ENCODE data around the gene RAB11FIP3.
"Not testable (repeated sequence)": the region's sequence is repeated elsewhere in the genome, so short reads cannot be mapped to it uniquely, and the experiment has no call there.

Gene RAB11FIP3

GRCh38 chr16:466651-467050 is 41.2 kb downstream of the RAB11FIP3 start:
- H3K79me2 ChIP-seq (ENCODE audit: low read length) = no peaks in the 10 kb centered on the region
- H3K9ac ChIP-seq (ENCODE audit: low read length) = no peak overlapping the region
- no peak overlapping the region for H3K27ac ChIP-seq (ENCODE audit: low read length)
- no peak overlapping the region for H3K4me3 ChIP-seq (ENCODE audit: low read length)
- H3K4me1 ChIP-seq (ENCODE audit: low read length) = no peaks in the 10 kb centered on the region
- peaks cover 7% of the 10 kb centered on the region; the same call in 1 of the 2 replicates for H4K20me1 ChIP-seq (ENCODE audit: insufficient read depth, low read length)
- peaks cover 2% of the 10 kb centered on the region for H3K36me3 ChIP-seq (replicated peaks; ENCODE audit: low read depth, low read length)
- TF ChIP-seq CTCF (IDR thresholded peaks at IDR 0.05; ENCODE audit: low read depth, low read length) = no peak
- TF ChIP-seq EZH2phosphoT487 (IDR thresholded peaks at IDR 0.05; ENCODE audit: low read depth) = no peak
- no peak overlapping the region for H2AFZ ChIP-seq (ENCODE audit: low read depth, low read length)
- H3K4me2 ChIP-seq (ENCODE audit: low read length) = no peak overlapping the region
- H3K27me3 ChIP-seq (ENCODE audit: low read depth, low read length) = no peaks in the 10 kb centered on the region
- H3K9me3 ChIP-seq (ENCODE audit: insufficient read depth, low read length) = no peaks in the 10 kb centered on the region

- H3K4me2 ChIP-seq (ENCODE audit: low read length) = not testable (repeated sequence)
These were observed 41.9 kb downstream of the RAB11FIP3 start for GRCh38 chr16:467249-467871.

GRCh38 chr16:468068-468821 is 42.8 kb downstream of the RAB11FIP3 start:
- no peak for TF ChIP-seq CTCF (IDR thresholded peaks at IDR 0.05; ENCODE audit: low read depth, low read length)
- H3K4me1 ChIP-seq (ENCODE audit: low read length) = no peaks in the 10 kb centered on the region
- no peak overlapping the region for H3K4me3 ChIP-seq (ENCODE audit: low read length)
- no peak overlapping the region for H3K4me2 ChIP-seq (ENCODE audit: low read length)
- H2AFZ ChIP-seq (ENCODE audit: low read depth, low read length) = no peak overlapping the region
- H3K9me3 ChIP-seq (ENCODE audit: insufficient read depth, low read length) = no peaks in the 10 kb centered on the region
- H3K9ac ChIP-seq (ENCODE audit: low read length) = no peak overlapping the region
- no peaks in the 10 kb centered on the region for H3K79me2 ChIP-seq (ENCODE audit: low read length)
- H3K36me3 ChIP-seq (replicated peaks; ENCODE audit: low read depth, low read length) = no peaks in the 10 kb centered on the region
- H4K20me1 ChIP-seq (ENCODE audit: insufficient read depth, low read length) = peaks cover 7% of the 10 kb centered on the region; the same call in 1 of the 2 replicates
- H3K27ac ChIP-seq (ENCODE audit: low read length) = no peak overlapping the region
- H3K27me3 ChIP-seq (ENCODE audit: low read depth, low read length) = no peaks in the 10 kb centered on the region

More at GRCh38 chr16:467249-467871, 41.9 kb downstream of the RAB11FIP3 start:
- H3K9ac ChIP-seq (ENCODE audit: low read length); H2AFZ ChIP-seq (ENCODE audit: low read depth, low read length); H3K4me3 ChIP-seq (ENCODE audit: low read length); H3K27ac ChIP-seq (ENCODE audit: low read length); H3K27me3 ChIP-seq (ENCODE audit: low read depth, low read length); H3K36me3 ChIP-seq (replicated peaks; ENCODE audit: low read depth, low read length); H4K20me1 ChIP-seq (ENCODE audit: insufficient read depth, low read length); H3K4me1 ChIP-seq (ENCODE audit: low read length); H3K9me3 ChIP-seq (ENCODE audit: insufficient read depth, low read length); H3K79me2 ChIP-seq (ENCODE audit: low read length): not testable (repeated sequence)

- H2AFZ ChIP-seq (ENCODE audit: low read depth, low read length); H4K20me1 ChIP-seq (ENCODE audit: insufficient read depth, low read length); H3K36me3 ChIP-seq (replicated peaks; ENCODE audit: low read depth, low read length); H3K27me3 ChIP-seq (ENCODE audit: low read depth, low read length); H3K4me3 ChIP-seq (ENCODE audit: low read length); H3K9me3 ChIP-seq (ENCODE audit: insufficient read depth, low read length); H3K4me1 ChIP-seq (ENCODE audit: low read length); H3K9ac ChIP-seq (ENCODE audit: low read length); H3K27ac ChIP-seq (ENCODE audit: low read length); H3K4me2 ChIP-seq (ENCODE audit: low read length); H3K79me2 ChIP-seq (ENCODE audit: low read length): not testable (repeated sequence)
These were observed 44.0 kb downstream of the RAB11FIP3 start for GRCh38 chr16:469459-469858.

GRCh38 chr16:470418-470817 is 45.0 kb downstream of the RAB11FIP3 start:
- Histone ChIP-seq H3K79me2 (ENCODE audit: low read length) (no peaks in the 10 kb centered on the region), H2AFZ (ENCODE audit: low read depth, low read length) (no peak overlapping the region), H3K27ac (ENCODE audit: low read length) (no peak overlapping the region), H3K4me3 (ENCODE audit: low read length) (no peak overlapping the region), H3K4me1 (ENCODE audit: low read length) (no peaks in the 10 kb centered on the region), H3K36me3 (replicated peaks; ENCODE audit: low read depth, low read length) (no peaks in the 10 kb centered on the region), H3K9ac (ENCODE audit: low read length) (no peak overlapping the region), H4K20me1 (ENCODE audit: insufficient read depth, low read length) (0 out of 2 replicates have a peak, but pooled peaks cover 2% of the 10 kb centered on the region), H3K9me3 (ENCODE audit: insufficient read depth, low read length) (no peaks in the 10 kb centered on the region), H3K4me2 (ENCODE audit: low read length) (no peak overlapping the region), H3K27me3 (ENCODE audit: low read depth, low read length) (no peaks in the 10 kb centered on the region)
- TF ChIP-seq EZH2phosphoT487 (IDR thresholded peaks at IDR 0.05; ENCODE audit: low read depth) (no peak), CTCF (IDR thresholded peaks at IDR 0.05; ENCODE audit: low read depth, low read length) (no peak)
